Inferior parietal cortex (tissue), 1 donor: Measurements from ENCODE around the gene TBX5.

Source experiments
- DNase-seq: peaks from one replicate; pipeline ENCODE4 v3.0.0-alpha.2; 2016; ENCODE audit errors: extremely low spot score

Gene TBX5

DNA sequence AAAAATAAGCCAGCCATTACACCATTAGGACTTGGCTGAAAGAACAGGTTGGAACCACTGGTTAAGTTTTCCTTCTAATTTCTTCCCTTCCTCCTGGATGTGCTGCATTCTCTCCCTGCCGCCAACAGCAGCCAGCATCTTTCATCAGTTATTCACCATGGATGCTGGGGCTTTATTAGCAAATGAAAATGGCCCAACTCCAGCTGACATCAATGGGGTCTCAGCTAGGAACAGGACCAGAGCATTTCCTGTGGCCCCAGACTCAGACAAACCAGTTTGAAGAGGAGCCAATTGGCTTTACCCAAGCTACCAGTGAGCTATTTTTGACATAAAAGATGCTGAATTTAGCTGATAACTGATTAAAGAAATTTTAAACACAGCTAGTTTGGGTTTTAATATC lies 26.0 kb upstream of the TBX5 start:
- DNase-seq: no peak

DNA sequence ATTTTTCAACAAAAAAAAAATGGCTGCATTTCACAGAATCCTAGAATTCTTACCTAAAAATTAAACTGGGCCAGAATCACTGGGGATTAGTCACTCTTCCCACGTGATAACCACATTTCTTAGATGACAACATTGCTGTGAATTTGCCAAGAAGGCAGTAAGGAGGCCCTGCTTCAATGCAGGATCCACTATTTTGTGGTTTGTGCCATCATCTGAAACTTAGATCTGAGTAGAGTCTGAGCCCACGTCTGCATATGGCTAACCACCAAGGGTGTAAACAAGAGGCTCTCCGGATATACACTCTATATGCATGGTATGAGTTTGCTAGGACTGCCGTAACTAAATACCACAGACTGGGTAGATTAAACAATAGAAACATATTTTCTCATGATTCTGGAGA lies 24.4 kb upstream of the TBX5 start:
- no peak for DNase-seq

DNA sequence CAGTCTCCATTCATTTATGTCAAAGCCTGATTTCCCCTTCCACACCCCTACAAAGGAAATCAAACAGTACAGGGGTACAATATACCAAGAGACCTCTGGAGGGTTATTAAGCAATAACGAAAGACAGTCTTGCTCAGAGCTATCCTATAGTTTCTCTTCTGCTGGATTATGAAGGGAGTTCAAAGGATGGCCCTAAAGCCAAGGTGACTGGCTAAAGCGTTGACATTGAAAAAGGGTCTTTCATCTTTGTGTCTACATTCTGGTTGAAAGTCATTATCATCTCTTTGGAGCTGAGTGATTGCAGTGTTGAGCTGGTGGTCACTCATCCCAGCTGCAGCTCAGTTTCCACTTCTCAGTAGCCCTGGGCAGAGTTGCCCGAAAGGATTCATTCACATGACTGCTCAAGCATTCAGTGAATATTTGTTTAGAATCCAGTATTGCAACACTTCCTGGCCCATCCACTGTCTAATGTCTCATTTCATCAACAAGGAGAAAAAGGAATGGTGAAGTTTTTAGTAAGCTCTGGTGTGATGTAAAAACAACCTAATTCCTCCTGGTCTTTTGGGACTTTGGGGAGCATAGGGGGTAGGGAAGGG lies 19.2 kb upstream of the TBX5 start:
- DNase-seq: no peak

DNA sequence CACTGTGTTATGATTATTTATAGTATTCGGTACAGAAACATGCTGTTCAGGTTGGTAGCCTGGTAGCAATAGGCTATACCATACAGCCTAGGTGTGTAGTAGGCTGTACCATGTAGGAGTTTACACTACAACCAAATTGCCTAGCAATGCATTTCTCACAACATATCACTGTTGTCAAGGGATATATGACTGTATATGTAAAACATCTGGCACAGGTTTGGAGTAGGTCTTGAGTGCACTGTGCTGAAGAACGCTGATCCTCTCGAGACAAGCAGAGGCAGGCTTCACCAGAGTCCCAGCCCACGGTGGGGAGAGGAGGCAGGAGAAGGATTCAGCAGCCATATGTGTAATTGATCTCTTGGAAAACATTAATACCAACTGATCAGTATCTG lies 15.0 kb upstream of the TBX5 start:
- no peak for DNase-seq

DNA sequence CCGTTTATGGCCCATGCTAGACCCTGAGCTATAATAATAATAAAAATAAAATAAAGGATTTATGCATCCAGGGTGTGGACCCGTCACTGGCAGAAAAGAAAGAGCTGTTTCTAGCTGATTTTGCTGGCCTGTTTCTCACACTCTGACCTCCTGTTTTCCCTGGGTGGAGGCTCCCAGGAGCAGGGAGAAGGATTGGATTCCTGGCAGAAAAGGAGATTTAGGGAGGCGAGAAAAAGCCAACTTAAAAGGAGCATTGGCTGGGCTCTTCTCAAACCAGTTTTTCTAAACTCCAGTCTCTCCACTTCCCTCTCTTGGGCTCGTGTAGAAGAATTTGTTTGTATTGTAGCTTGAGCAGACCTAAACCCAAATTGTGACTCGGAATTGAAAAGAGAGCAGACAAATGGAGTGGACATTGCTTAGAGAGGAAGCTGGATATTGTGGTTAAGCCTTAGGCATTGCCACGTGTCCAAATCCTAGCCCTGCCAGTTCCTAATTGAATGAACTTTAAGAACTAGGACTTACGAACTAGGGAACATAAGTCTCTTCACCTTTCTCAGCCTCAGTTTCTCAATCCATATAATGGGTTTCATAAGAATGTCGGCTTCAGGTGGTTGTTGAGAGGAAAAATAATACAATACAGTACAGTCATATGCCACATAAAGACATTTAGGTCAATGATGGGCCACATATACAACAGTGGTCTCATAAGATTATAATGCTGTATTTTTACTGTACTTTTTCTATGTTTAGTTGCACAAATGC lies 14.4 kb upstream of the TBX5 start:
- DNase-seq: no peak

DNA sequence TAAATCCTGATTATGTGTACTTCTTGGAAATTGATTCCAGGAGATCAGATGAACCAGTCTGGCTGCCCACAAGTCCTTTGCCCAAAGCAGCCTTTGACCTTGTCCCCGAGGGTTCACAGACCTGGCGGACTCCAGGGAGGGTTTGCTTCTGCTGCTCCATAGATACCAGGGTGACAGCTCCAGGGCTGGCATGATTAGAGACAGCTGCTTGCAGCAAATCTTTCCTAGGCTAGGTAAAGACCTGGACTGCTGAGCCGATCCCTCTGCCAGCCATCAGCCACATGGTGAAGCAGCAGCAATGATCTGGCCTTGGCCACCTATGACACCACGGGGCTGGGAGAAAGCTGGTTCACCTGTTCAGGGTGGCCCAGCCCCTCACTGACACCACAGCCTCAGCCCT lies 10.1 kb upstream of the TBX5 start:
- no peak for DNase-seq

DNA sequence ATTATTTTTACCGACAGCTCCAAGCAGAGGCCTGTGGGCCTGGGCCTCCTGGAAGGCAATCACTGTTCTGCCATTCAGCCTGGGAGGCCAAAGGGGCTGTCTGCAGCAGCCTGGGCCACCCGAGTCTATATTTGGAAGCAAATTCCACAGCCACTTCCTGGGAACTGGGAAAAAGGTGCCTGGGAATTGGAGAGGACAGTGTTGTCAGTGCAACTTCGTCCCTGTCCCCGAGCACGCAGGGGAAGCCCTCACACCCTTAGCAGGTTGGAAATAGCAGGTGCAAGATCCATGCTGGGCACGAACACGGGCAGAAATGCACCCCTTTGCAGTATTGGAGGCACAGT lies 9.6 kb upstream of the TBX5 start:
- DNase-seq: no peak

DNA sequence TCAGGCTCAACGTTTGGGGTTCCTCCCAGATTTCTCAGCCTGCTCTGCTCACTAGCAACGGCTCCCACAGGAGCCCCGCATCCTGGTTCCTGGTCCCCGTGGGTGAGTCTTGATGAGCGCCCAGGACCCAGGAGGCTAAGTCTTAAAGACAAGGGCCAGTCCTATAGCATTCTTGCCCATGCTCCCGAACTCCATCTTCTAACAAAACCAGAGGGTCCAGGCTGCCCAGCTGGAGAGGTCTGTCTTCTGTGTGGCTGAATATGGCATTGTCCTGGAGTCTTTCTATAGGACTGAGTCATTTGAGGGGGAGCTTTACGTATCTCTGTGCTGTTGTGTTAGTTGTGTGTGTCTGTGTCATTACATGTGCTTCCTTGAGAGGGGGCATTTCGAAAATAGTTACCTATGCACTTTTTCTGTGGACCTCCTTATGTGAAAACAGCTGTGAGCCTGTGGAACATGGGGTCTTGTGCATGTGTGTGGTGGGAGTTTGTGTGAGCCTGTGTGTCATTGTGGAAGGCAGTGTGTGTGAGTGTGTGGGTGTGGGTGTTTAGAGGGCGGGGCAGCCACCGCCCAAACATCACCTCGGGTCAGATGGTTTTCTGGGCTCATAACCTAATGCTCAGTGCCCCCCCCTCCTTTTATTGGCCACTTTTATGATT lies 9.1 kb upstream of the TBX5 start:
- DNase-seq: no peak

DNA sequence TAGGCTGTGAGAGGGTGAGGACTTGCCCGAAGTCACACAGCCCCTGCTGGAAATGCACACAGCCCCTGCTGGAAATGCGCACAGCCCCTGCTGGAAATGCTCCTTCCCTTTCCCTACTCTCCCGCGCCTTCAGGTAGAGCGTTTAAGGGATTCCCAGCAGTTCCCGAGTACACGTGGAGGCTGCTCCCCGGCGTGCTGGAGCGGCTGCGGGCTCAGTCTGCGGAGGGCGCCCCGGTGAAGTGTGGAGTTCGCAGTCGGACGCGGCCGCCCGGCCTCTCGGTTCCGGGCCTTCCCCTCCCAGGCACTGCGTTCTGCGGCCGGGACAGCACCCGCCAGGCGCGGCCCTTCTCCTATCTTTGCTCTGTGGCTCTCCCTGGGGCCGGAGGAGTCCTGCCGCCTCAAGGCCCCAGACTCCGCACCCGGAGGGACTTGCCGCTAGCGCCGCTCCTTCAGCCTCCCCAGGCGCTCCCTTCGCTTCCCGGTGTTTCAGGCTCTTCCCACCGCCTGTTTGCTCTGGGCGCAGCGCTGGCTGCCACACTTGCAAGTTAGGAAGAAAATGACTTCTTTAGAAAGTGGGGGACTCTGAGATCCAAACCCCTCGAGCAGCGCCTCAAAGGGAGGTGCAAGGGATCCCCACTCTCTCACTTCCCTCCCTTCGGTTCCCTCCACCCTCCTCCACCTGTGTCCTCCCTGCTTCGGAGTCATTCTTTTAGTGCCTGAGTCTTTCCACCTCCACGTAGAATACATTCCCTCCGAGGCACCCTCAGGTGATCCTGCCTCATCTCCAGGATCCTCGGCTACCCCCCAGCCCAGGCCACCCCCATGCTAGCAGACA lies 8.3 kb upstream of the TBX5 start:
- DNase-seq: no peak

DNA sequence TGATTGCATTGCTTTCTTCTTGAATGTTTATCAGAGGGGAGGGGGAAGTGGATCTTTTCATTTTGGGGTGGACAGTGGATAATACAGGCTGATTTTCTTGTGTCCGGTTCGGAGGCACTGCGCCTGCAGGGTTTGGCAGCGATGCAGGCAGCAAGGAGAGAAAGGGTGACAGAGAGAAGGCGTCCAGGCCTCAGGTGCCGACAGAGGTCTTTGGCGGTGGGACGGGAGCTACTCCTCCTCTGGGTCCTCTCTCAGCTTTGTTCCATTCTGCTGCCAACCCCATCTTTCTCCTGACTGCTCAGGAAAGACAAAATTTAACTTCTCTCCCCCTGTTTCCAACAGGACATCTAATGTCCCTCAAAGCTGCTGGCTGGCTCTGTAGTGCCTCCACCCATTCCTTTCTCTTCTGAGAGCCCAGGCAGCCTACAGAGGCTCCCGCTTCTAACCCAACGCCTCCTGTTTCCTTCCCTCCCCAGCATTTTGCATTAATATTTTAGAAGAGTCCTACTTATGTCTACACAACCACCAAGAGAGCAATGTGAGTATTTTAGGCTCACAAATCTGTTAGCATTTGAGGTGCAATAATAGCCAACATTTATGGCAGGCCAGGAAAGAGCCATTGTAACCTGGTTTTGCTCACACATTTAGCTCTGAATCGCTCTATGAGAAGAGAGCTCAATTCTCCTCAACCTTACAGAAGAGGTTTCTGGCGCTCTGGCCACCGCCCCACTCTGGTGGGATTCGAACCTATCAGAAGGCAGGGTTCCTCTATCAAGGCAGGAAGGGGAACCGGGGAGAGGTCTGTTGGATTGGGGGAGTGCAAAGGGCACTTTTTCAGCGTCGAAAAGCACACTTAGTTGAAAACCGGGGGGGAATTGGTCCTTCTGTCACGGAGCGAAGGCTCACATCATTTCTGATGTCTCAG lies 7.1 kb upstream of the TBX5 start:
- DNase-seq: no peak

DNA sequence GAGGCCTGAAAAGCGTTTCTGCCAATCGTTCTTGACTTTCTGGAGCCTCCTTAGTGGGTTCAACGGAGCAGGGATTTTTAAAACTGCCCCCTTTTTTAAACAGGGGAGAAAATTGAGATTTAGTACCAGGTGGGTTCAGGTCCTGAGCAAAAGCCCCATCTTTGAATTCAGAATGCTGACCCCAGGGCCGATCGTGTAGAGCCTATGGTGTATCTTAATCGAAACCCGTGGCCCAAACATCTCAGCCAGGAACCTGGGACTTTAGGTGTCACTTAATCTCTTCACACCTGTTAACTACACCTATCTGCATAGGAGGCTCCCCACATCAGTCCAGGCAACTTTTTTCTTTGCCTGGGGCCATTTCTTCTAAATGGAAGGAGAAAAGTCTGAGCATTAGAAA lies 6.4 kb upstream of the TBX5 start:
- DNase-seq: no peak

DNA sequence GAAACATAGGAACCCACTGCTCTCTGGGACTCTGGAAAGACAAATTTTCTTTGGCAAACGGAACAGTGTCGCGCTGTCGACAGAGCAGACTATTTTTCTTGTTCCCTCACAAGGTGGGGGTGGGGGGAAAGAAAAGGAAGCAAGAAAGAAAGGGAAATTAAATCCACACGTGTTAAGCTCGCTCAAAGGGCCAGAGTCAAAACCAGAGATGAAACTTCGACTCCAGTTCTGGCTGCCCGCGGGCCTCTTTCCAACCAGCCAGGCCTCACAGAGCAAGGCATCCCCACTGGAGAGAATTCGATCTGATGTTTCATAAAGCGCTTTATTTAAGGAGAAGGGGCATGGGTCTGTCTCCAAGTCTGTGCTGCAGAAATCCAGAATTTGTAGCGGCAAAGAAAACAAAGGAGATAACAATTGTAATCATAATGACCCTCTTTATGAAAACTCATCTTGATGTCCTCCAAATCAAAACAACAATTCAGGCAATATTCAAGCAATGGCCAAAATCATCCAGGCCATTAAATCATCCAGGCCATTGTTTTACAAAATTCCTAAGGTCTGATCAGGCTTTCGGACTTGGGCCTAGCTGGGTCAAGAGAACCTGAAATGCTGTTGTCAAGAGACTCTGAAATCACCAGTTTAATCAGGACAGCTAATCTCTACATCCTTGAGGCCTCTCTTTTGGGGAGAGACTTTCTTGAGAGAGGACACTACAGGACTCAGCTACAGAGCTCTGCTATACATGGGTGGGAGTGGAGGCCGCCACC lies 5.3 kb upstream of the TBX5 start:
- DNase-seq: no peak

DNA sequence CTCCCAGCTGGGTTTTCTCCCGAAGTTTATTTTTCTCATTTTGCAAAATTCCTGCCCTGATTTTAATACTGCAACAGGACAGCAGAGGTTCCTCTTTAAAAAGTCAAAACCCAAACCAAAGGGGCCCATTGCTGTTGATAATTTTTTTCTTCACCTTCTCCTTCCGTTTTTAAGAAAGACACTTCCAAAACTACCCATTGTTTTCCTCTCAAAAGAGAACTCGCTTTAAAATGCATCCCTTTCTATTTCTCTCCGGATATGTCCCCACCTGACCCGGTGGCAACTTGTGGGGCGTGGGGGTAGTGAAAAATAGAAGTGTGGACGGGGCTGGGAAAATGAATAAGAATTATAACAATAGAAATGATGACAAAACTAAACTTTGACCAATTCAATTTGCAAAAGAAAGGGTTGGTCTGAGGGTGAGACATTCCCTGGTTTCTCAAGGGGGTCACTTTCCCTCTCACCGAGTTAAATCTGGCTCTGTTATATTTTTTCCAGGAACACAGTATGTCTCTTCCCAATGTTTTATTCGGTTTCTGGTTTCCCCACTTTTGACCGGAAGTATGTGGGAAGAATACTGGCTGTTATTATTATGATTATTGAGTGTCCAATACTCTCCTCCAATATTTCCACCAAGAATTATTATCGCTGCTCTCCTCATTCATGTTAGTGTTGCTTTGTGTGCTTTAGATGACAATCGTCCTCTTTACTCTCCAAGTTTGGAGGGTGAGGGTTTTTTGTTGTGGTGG lies 4.1 kb upstream of the TBX5 start:
- DNase-seq: no peak

DNA sequence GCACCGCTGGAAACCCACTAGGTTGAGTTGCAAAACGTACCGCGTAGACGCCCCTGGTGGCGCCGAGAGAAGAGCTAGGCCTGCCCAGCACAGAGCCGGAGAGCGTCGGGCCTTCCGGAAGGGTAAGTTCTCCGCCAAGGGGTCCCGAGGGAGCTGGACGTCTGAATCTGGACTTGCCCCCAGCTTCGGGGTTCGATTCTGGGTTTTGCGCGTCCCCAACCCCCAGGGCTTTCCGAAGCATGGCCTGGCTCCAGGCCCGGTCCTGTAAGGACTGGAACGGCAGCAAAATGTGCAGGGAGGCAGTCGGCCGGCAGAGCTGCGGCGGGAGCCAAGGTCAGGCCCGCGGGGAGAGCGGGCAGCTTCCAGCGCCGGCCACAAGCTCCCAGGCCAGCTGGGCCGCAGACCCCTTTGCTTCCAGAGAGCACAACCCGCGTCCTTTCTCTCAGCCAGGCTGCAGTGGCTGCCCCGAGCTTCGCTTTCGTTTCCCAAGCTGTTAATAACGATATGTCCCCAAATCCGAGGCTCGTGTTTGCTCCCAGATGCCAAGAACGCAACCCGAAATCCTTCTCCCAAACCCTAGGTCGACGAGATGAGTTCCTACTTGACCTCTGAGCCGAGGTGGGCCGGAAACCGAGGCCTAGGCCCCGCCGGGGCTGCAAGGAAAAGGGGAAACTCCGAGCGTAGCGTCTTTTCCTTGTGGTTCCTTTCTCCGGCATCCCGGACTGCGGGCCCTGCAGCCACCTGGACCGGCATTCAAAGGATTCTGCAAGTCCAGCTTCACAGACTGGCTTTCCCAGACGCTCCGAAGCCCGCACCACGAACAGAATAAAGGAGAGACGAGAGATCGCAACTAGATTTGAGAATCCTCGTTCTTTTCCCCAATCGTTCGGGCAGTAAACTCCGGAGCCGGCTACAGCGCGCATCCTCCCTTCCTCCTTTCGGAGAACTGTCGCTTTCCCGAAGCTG lies 3.2 kb upstream of the TBX5 start:
- DNase-seq: no peak

DNA sequence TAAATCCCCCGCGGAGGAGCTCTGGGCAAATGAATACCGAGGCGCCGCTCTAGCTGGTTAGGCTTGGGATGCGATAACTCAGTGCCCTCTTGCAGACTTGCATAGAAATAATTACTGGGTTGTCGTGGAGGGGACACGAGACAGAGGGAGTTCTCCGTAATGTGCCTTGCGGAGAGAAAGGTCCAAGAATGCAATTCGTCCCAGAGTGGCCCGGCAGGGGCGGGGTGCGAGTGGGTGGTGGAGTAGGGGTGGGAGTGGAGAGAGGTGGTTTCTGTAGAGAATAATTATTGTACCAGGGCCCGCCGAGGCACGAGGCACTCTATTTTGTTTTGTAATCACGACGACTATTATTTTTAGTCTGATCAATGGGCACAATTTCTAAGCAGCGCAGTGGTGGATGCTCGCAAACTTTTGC lies 2.5 kb upstream of the TBX5 start:
- no peak for DNase-seq

DNA sequence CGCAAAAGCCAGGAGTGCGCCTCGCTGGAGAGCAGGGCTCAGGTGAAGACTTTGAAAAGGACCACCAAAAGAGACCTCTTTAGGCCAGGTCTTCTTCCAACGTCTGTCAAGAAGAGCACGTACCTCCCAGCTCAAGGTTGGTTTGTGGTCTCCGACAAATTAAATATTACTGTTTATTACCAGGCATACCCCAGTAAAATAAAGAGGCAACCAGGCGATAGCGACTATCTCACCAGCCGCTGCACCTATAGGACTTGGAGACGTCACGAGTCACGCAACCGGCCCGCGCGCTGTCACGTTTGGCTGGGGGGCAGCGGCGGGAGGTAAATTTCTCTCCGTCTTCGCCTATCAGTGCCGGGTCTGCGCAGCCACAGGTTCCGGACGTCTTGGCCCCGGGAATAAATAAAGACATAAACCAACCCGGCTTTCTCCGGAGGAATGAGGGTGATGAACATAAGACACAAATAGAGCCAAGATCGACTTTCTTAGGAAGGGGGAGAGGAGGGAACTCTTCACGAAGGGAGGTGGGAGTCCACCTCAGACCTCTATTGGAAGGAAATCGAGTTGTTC lies 2.0 kb upstream of the TBX5 start:
- DNase-seq: no peak

DNA sequence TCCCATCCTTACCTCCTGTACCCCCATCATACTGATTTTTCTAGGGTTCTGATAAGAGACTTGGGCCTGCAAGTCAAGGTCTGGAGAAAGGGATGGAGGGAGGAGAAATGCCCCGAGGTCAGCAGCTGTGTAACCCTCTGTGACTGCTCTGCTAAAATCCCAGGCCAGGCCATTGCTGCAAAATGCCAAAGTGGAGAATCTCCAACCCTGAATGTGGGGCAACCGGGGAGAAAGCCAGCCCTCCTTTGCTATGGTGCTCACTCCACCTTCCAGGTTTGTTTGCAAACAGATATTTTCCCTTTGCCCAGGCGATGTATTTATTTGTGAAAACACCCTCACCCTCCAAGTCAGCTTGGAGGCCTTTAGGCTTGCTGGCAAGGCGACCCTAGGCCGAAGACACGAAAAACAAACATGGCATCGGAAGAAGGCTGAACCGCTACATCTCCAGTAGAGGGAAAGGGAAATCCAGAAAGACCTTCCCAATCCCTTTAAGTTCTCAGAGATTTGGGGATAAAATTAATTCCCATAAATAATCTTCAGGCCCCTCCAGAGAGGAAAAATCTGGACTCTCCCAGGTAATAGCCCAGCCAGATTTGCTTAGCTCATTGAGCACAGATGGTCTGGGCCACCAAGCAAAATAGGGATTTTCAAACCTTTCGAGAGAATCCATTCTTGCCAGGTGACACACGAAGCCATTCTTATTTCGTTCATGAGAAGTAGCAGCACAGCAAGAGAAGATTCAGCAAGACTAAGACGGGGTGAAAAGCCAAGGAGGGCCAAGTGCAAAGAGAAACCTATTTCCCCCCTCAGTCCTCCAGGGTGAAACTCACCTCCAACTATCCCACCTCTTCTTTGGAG lies 1.3 kb upstream of the TBX5 start:
- no peak for DNase-seq
